ENCODE data around the gene FNTB. TPM values are rescaled to one million over a fixed set of nuclear protein-coding genes. Genes with fewer than 3 reads are reported as not detected.

Gene FNTB
- total and polyA plus RNA-seq, 2 of the 13 experiments (the other 11 are each of a cell fraction or from before 2014, with no cell fraction given), result 23.6 to 28.5 TPM

GRCh38 chr14:64948612-64949210 lies 38.0 kb upstream of the FNTB start (continued):
- 0 out of 2 replicates have a peak, but pooled peaks have one; percentile 10 for TF ChIP-seq ZNF280D (CRISPR knock-in tag; IDR thresholded peaks at IDR 0.05)
- no peak for TF ChIP-seq TCF7L2 (IDR thresholded peaks at IDR 0.05; ENCODE audit: low read depth, low read length)
- no peak for TF ChIP-seq SIN3A (IDR thresholded peaks at IDR 0.05; ENCODE audit: borderline replicate concordance, low read depth, low read length)
- TF ChIP-seq PBX3 (CRISPR knock-in tag; IDR thresholded peaks at IDR 0.05; ENCODE audit: borderline replicate concordance), result no peak
- 0 out of 2 replicates have a peak, but pooled peaks have one; percentile 46 for TF ChIP-seq ZNF784 (CRISPR knock-in tag; IDR thresholded peaks at IDR 0.05; ENCODE audit: borderline replicate concordance)
- 0 out of 2 replicates have a peak, but pooled peaks have one; percentile 46 for TF ChIP-seq REPIN1 (CRISPR knock-in tag; IDR thresholded peaks at IDR 0.05; ENCODE audit: borderline replicate concordance, low read depth)
- TF ChIP-seq EED (CRISPR knock-in tag; IDR thresholded peaks at IDR 0.05), result no peak
- TF ChIP-seq NRL (CRISPR knock-in tag; IDR thresholded peaks at IDR 0.05; ENCODE audit: borderline replicate concordance), result peak; percentile 9; the same call in 1 of the 2 replicates
- TF ChIP-seq ZNF724P (CRISPR knock-in tag; IDR thresholded peaks at IDR 0.05; ENCODE audit: borderline replicate concordance), result no peak
- no peak for TF ChIP-seq MLX (CRISPR knock-in tag; IDR thresholded peaks at IDR 0.05)
- no peak for TF ChIP-seq SOX6 (IDR thresholded peaks at IDR 0.05)
- peak; percentile 7; the same call in 1 of the 2 replicates for TF ChIP-seq SOX6 (CRISPR knock-in tag; IDR thresholded peaks at IDR 0.05)
- 0 out of 2 replicates have a peak, but pooled peaks have one; percentile 2 for TF ChIP-seq ZNF441 (CRISPR knock-in tag; IDR thresholded peaks at IDR 0.05; ENCODE audit: borderline replicate concordance)
- no peak for TF ChIP-seq SRF (IDR thresholded peaks at IDR 0.05; ENCODE audit: low read depth, low read length)
- TF ChIP-seq GLI4 (CRISPR knock-in tag; IDR thresholded peaks at IDR 0.05; ENCODE audit: borderline replicate concordance), result peak; percentile 59; the same call in 1 of the 2 replicates
- no peak for TF ChIP-seq RAD51 (IDR thresholded peaks at IDR 0.05; ENCODE audit: borderline replicate concordance)
- TF ChIP-seq ZBTB39 (CRISPR knock-in tag; IDR thresholded peaks at IDR 0.05), result no peak
- no peak for TF ChIP-seq JUNB (CRISPR knock-in tag; IDR thresholded peaks at IDR 0.05; ENCODE audit: borderline replicate concordance)
- TF ChIP-seq ZBTB3 (CRISPR knock-in tag; IDR thresholded peaks at IDR 0.05; ENCODE audit: borderline replicate concordance, low read depth), result 0 out of 2 replicates have a peak, but pooled peaks have one; percentile 31
- peak; percentile 8; the same call in 1 of the 2 replicates for TF ChIP-seq DRAP1 (CRISPR knock-in tag; IDR thresholded peaks at IDR 0.05)
